Measurements from ENCODE around the gene TLE5. TPM values are rescaled to one million over a fixed set of nuclear protein-coding genes. Genes with fewer than 3 reads are reported as not detected.

The TLE5 gene
- total RNA-seq, 2 experiments from 2014 or later, result 722 to 793 TPM

- no peak for DNase-seq
- Histone ChIP-seq H3K9me3 (ENCODE audit: control insufficient read depth in 1 of 2, insufficient read depth in 1 of 2, low read length in 2 of 2) (no peaks in the 10 kb centered on the region), H3K4me3 (ENCODE audit: low read length) (no peak overlapping the region), H3K27me3 (ENCODE audit: control insufficient read depth in 1 of 2, insufficient read depth in 2 of 2, low read length in 2 of 2) (no peaks in the 10 kb centered on the region), H3K36me3 (ENCODE audit: insufficient read depth, low read length) (peaks cover 77% of the 10 kb centered on the region), H3K4me1 (ENCODE audit: insufficient read depth, low read length) (peaks cover 84% of the 10 kb centered on the region), H3K27ac (ENCODE audit: low read depth in 1 of 2, low read length in 2 of 2) (peak overlapping the region in 1 of 2 donors; percentile 38)
- CTCF ChIA-PET, result no interaction called here
- TF ChIP-seq, protein P1, sequence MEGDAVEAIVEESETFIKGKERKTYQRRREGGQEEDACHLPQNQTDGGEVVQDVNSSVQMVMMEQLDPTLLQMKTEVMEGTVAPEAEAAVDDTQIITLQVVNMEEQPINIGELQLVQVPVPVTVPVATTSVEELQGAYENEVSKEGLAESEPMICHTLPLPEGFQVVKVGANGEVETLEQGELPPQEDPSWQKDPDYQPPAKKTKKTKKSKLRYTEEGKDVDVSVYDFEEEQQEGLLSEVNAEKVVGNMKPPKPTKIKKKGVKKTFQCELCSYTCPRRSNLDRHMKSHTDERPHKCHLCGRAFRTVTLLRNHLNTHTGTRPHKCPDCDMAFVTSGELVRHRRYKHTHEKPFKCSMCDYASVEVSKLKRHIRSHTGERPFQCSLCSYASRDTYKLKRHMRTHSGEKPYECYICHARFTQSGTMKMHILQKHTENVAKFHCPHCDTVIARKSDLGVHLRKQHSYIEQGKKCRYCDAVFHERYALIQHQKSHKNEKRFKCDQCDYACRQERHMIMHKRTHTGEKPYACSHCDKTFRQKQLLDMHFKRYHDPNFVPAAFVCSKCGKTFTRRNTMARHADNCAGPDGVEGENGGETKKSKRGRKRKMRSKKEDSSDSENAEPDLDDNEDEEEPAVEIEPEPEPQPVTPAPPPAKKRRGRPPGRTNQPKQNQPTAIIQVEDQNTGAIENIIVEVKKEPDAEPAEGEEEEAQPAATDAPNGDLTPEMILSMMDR (IDR thresholded peaks at IDR 0.05), result no peak
- ATAC-seq (ENCODE audit: poor library complexity), result no peak
- H3K27ac Mint-ChIP-seq, result peak overlapping the region; percentile 69
- H3K4me3 Mint-ChIP-seq, result no peak overlapping the region
- H3K9me3 Mint-ChIP-seq, result no peaks in the 10 kb centered on the region
- no peaks in the 10 kb centered on the region for H3K27me3 Mint-ChIP-seq
- POLR2A ChIA-PET, result interaction anchor here (7.9 to 8.5 kb wide), 2 partner anchors 12 to 20 kb away, joined by 80 to 225 read pairs; no protein-coding TSS in a partner anchor
- H3K4me1 Mint-ChIP-seq (ENCODE audit: low read depth), result peaks cover 65% of the 10 kb centered on the region
- intact Hi-C loops (cut with DNase I, micrococcal nuclease), result loop anchor here (5.0 to 10.0 kb wide), 2 partner anchors 126 to 448 kb away; partner anchors contain the start of genes DOHH (in 1 of the 2) and FZR1 (in 1 of the 2)
- peaks cover 81% of the 10 kb centered on the region for H3K36me3 Mint-ChIP-seq (ENCODE audit: low read depth)
Measured at GRCh38 chr19:3056417-3057088, 5.7 kb downstream of the TLE5 start.

DNA sequence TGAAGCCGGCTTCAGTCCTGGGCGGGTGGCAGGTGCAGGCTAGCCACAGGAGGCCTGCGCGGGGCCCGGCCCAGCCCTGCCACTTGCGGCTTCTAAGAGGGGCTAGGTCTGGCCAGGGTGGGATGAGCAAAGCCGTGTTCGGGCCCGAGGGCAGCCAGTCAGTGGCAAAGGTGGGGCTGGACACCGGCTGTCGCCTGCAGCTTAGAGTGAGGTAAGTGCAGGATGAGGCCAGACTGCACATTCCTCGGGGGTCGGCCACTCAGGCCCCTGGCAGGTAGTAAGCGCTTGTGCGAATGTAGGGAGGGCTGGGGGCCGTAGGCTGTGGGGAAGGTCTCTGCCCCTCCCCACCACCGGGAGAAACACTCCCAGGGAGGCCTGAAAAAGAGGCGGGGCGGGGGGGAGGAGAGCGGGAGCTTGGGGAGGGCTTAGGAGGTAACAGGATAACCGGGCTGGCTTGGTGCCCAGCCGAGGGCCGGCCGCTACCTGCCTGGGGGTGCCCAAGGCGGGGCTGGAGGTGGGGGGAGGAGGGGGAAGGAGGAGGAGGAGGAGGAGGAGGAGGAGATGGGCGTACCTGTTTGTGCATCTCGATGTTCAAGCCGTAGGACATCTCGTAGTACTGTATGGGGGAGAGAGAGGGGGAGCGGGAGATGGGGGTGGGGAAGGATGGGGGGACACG is 6.4 kb downstream of the TLE5 start:
- ChIA-PET POLR2A (interaction anchor here (7.9 to 8.5 kb wide), 2 partner anchors 11 to 19 kb away, joined by 80 to 225 read pairs; no protein-coding TSS in a partner anchor), CTCF (no interaction called here)
- no peaks in the 10 kb centered on the region for H3K27me3 Mint-ChIP-seq
- H3K4me3 ChIP-seq (ENCODE audit: low read length), result no peak overlapping the region
- H3K9me3 Mint-ChIP-seq, result no peaks in the 10 kb centered on the region
- intact Hi-C loops (cut with DNase I, micrococcal nuclease), result loop anchor here (5.0 to 10.0 kb wide), 2 partner anchors 126 to 449 kb away; partner anchors contain the start of genes DOHH (in 1 of the 2) and FZR1 (in 1 of the 2)
- no peak for DNase-seq
- peak overlapping the region in 1 of 2 donors; percentile 38 for H3K27ac ChIP-seq (ENCODE audit: low read depth in 1 of 2, low read length in 2 of 2)
- peaks cover 74% of the 10 kb centered on the region for H3K36me3 ChIP-seq (ENCODE audit: insufficient read depth, low read length)
- H3K4me1 ChIP-seq (ENCODE audit: insufficient read depth, low read length), result peaks cover 83% of the 10 kb centered on the region
- H3K27me3 ChIP-seq (ENCODE audit: control insufficient read depth in 1 of 2, insufficient read depth in 2 of 2, low read length in 2 of 2), result no peaks in the 10 kb centered on the region
- no peak overlapping the region for H3K4me3 Mint-ChIP-seq
- H3K4me1 Mint-ChIP-seq (ENCODE audit: low read depth), result peaks cover 64% of the 10 kb centered on the region
- no peaks in the 10 kb centered on the region for H3K9me3 ChIP-seq (ENCODE audit: control insufficient read depth in 1 of 2, insufficient read depth in 1 of 2, low read length in 2 of 2)
- no peak overlapping the region for H3K27ac Mint-ChIP-seq
- TF ChIP-seq, protein P1 (IDR thresholded peaks at IDR 0.05), result no peak
- ATAC-seq (ENCODE audit: poor library complexity), result no peak
- peaks cover 78% of the 10 kb centered on the region for H3K36me3 Mint-ChIP-seq (ENCODE audit: low read depth)

GRCh38 chr19:3054972-3055740 is 7.1 kb downstream of the TLE5 start:
- Mint-ChIP-seq H3K27me3 (no peaks in the 10 kb centered on the region), H3K27ac (peak overlapping the region; percentile 89), H3K36me3 (ENCODE audit: low read depth) (peaks cover 71% of the 10 kb centered on the region), H3K4me3 (peak overlapping the region; percentile 21), H3K4me1 (ENCODE audit: low read depth) (peaks cover 58% of the 10 kb centered on the region), H3K9me3 (no peaks in the 10 kb centered on the region)
- Histone ChIP-seq H3K4me3 (ENCODE audit: low read length) (no peak overlapping the region), H3K27me3 (ENCODE audit: control insufficient read depth in 1 of 2, insufficient read depth in 2 of 2, low read length in 2 of 2) (no peaks in the 10 kb centered on the region), H3K4me1 (ENCODE audit: insufficient read depth, low read length) (peaks cover 77% of the 10 kb centered on the region), H3K36me3 (ENCODE audit: insufficient read depth, low read length) (peaks cover 70% of the 10 kb centered on the region), H3K9me3 (ENCODE audit: control insufficient read depth in 1 of 2, insufficient read depth in 1 of 2, low read length in 2 of 2) (no peaks in the 10 kb centered on the region), H3K27ac (ENCODE audit: low read depth in 1 of 2, low read length in 2 of 2) (peak overlapping the region in 1 of 2 donors; percentile 7)
- DNase-seq, result no peak
- TF ChIP-seq, protein P1 (IDR thresholded peaks at IDR 0.05), result no peak
- CTCF ChIA-PET, result no interaction called here
- ATAC-seq (ENCODE audit: poor library complexity), result no peak
- intact Hi-C loops (cut with DNase I, micrococcal nuclease), result loop anchor here (5.0 to 10.0 kb wide), 2 partner anchors 127 to 450 kb away; partner anchors contain the start of genes DOHH (in 1 of the 2) and FZR1 (in 1 of the 2)
- POLR2A ChIA-PET, result interaction anchor here (2.0 to 8.9 kb wide), 3 partner anchors 7 to 18 kb away, joined by 7 to 140 read pairs (median 96); partner anchors contain the start of gene TLE5
